C4-2B (cell line): ENCODE measurements around the gene SLC9A1.

Experiments
- H3K27ac ChIP-seq: fragments of 450-650 bp; 2 replicates; pipeline ENCODE4 v1.5.1; 2017
- CTCF ChIP-seq: fragments of 450-650 bp; conservative IDR thresholded peaks from 2 replicates; pipeline ENCODE4 v1.5.1; 2017; ENCODE audit warnings: mild to moderate bottlenecking
- ZFX ChIP-seq: fragments of 450-650 bp; IDR thresholded peaks from 2 replicates; pipeline ENCODE4 v1.6.1; 2017

The SLC9A1 gene

GRCh38 chr1:27068922-27069321 lies 86.0 kb downstream of the SLC9A1 start:
- H3K27ac ChIP-seq = no peak overlapping the region
- TF ChIP-seq ZFX = no peak
- no peak for TF ChIP-seq CTCF

- TF ChIP-seq CTCF = no peak
- no peak for TF ChIP-seq ZFX
- H3K27ac ChIP-seq = no peak overlapping the region
Measured at GRCh38 chr1:27065999-27066630, 88.8 kb downstream of the SLC9A1 start.

GRCh38 chr1:27060891-27061290 lies 94.0 kb downstream of the SLC9A1 start:
- H3K27ac ChIP-seq = no peak overlapping the region
- TF ChIP-seq ZFX (no peak), CTCF (no peak)

- TF ChIP-seq ZFX = no peak
- TF ChIP-seq CTCF = no peak
- H3K27ac ChIP-seq = no peak overlapping the region
Measured at GRCh38 chr1:27058966-27059669, 95.8 kb downstream of the SLC9A1 start.

GRCh38 chr1:27057801-27058625 lies 96.9 kb downstream of the SLC9A1 start:
- TF ChIP-seq ZFX (no peak), CTCF (no peak)
- no peak overlapping the region for H3K27ac ChIP-seq

- H3K27ac ChIP-seq = no peak overlapping the region
- no peak for TF ChIP-seq CTCF
- TF ChIP-seq ZFX = no peak
Measured at GRCh38 chr1:27057389-27057788, 97.5 kb downstream of the SLC9A1 start.
